ENCODE measurements around the gene GABRQ.

GABRQ gene

DNA sequence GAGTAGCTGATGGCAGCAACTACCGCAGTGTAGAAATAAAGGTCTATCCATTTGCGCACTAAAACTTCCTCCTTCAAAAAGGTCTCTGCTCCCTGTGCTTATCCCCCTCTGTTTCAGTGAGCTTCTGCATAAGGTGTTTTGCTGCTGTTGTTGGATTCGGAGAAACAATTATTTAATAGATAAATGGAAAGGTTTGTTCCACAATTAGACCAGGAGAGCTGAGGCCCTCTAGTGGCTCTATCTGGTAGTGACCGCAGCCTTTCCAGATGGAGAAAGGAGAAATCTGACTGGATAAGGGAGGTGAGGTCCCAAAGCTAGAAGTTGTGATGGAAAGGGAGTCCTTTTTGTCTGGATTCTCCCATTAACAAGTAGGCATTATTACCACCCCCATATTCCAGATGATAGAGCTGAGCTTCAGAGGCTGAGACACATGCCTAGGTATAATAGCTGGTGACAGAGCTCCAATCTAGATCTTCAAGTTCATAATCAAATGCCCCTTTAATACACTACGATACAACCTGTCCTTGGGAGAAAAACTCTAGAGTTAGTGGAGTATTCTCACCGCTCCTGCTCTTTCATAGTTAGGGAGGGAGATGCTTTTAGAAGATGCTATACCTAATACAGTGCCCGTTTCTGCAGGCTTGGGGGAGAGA is 5.1 kb upstream of the GABRQ start:
- TF ChIP-seq, protein P1, sequence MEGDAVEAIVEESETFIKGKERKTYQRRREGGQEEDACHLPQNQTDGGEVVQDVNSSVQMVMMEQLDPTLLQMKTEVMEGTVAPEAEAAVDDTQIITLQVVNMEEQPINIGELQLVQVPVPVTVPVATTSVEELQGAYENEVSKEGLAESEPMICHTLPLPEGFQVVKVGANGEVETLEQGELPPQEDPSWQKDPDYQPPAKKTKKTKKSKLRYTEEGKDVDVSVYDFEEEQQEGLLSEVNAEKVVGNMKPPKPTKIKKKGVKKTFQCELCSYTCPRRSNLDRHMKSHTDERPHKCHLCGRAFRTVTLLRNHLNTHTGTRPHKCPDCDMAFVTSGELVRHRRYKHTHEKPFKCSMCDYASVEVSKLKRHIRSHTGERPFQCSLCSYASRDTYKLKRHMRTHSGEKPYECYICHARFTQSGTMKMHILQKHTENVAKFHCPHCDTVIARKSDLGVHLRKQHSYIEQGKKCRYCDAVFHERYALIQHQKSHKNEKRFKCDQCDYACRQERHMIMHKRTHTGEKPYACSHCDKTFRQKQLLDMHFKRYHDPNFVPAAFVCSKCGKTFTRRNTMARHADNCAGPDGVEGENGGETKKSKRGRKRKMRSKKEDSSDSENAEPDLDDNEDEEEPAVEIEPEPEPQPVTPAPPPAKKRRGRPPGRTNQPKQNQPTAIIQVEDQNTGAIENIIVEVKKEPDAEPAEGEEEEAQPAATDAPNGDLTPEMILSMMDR (IDR thresholded peaks at IDR 0.05) = peak; percentile 79
- TF ChIP-seq ZFX (IDR thresholded peaks at IDR 0.05; ENCODE audit: borderline replicate concordance) = no peak
- H3K27ac ChIP-seq = no peak overlapping the region

DNA sequence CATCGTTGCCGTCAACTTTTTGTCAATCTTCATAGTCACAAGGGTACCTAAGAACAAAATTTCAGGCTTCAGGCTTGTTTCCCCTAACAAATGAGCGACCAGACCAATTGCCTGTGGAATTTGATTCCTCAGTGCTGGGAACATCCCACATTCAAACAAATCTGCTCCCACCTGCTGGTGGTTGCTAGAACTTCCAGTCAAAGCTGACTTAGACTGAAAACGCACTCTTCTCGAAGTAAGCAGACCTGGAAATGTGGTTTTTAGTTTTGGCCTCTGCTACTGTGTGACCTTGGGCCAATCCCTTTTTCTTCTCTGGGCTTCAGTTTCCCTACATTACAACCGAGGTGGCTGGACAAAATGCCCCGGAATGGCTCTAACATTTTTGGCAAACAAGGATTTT is 1.8 kb upstream of the GABRQ start:
- H3K27ac ChIP-seq = no peak overlapping the region
- TF ChIP-seq, protein P1 (IDR thresholded peaks at IDR 0.05) = peak; percentile 56
- TF ChIP-seq ZFX (IDR thresholded peaks at IDR 0.05; ENCODE audit: borderline replicate concordance) = no peak

DNA sequence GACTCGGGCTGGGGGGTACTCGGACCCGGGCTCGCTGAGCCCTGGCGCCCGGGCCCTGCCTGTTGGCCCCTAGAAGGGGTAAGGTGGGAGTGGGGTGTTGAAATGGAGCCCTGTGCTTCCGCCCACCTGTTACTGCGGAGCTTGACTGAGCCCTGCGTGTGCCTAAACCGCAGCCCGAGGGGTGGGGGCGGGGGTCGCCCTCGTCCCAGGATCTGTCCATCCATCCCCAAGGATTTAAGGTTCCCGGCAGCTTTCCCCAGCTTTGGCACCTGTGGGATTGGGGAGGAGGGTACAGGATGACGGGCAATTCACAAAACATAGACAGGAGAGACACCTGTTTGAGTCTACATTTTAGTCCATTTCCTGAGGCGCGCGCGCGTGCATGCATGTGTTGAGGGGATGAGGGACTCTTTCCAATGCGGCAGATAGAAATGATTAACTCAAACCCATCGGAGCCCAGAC is 779 bp downstream of the GABRQ start:
- TF ChIP-seq, protein P1 (IDR thresholded peaks at IDR 0.05) = no peak
- TF ChIP-seq ZFX (IDR thresholded peaks at IDR 0.05; ENCODE audit: borderline replicate concordance) = no peak
- H3K27ac ChIP-seq = no peak overlapping the region

DNA sequence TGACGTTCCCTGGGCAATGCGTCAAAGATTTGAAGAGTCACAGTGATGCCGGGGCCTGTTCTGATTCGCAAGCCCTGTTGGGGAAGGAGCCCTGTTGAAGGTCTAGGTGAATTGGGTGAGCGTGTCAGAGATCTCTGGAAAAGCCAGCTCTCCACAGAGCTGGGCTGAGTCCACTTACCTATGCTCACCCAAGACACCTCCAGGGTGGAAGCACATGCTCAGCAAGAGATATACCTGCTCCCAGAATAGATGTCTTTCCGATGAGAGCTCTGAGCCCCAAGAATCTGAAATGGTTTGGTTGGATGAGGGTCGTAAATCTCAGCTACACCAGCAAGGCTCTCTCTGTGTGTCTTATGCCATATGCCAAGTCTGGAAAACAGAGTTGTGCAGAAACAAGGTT is 1.7 kb downstream of the GABRQ start:
- no peak overlapping the region for H3K27ac ChIP-seq
- no peak for TF ChIP-seq ZFX (IDR thresholded peaks at IDR 0.05; ENCODE audit: borderline replicate concordance)
- TF ChIP-seq, protein P1 (IDR thresholded peaks at IDR 0.05) = no peak

DNA sequence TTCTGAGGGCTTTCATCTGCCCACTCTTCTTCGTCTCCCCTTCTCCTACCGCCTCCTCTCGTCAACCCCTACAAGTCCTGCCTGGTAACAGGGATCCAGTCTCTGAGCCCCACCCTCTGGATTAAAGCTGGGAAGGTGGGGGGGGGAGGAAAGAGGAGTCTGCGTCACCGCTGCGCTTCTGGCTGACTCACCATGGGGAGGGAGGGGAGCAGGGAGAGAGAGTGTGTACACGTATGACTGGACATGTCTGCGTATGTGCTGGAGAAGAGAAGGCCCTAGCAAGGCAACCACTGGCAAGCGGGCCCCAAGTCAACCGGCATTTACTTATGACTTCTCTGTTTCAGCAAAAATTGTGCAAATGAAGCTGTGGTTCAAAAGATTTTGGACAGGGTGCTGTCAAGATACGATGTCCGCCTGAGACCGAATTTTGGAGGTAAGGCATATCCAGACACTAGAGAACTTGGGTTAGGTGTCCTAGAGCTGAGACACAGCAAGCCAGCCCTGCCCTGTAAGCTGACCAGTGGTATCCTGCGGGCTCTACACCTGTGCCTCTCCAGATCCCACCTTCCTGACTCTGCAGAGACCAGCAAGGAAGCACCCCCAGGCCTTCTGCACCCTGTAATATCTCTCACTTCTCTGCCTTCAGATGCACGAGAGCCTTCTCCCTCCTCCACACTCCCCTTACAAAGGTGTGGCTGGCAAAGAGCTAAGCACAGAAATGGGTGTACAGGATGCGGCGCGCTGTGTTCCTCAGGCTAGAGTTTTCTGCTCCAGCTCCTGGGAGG is 2.5 kb downstream of the GABRQ start:
- no peak overlapping the region for H3K27ac ChIP-seq
- no peak for TF ChIP-seq ZFX (IDR thresholded peaks at IDR 0.05; ENCODE audit: borderline replicate concordance)
- TF ChIP-seq, protein P1 (IDR thresholded peaks at IDR 0.05) = no peak

DNA sequence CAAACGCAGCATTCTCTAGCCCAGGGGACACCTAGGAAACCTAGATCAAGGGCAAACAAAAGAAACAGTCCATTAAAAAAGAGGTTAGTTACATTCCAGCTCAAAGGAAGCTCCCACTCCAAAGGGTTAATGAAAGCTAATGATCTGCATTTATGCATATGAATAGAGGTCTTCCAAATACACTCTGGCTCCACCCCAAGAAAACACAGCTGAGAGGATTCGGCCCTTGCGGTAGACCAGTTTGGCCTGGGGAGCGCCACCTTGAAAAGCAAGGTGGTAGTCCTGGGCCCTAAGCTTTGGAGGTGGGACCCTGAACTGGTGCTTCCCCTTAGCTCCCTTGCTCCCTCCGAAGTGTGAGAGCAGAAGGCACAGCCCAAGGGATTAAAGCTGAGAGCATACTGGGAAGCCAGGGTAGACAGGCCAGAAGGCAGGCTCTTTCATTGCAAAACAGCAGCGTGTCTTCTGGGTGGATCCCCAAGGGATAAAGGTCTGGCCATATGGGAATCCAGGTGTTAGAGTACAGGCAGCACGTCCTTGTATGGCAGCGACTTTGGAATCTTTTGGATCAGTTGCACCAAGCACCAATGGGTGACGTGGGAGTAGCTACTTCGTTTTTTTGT is 3.7 kb downstream of the GABRQ start:
- H3K27ac ChIP-seq = no peak overlapping the region
- TF ChIP-seq, protein P1 (IDR thresholded peaks at IDR 0.05) = no peak
- TF ChIP-seq ZFX (IDR thresholded peaks at IDR 0.05; ENCODE audit: borderline replicate concordance) = no peak
